ENCODE measurements around the gene ADAMTS4.
A peak's percentile ranks its signal among the peaks of the same experiment; 100 is the strongest.

Gene ADAMTS4

DNA sequence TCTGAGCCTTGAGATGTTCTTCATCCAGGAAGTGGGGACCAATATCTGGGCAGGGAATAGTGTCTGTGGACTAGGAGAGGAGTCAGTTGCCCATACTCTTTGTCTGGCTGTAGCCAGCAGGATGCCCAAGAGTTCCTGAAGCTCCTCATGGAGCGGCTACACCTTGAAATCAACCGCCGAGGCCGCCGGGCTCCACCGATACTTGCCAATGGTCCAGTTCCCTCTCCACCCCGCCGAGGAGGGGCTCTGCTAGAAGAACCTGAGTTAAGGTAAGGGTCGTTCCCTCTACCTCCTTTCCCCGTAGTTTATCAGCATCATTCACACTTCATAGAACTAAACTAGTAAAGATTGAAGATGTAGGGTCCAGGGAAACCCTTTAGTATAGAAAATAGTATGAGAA, 36.0 kb downstream of the ADAMTS4 start:
- H3K4me3 ChIP-seq (ENCODE audit: low read depth, low read length) = no peak overlapping the region
- DNase-seq (ENCODE audit: low read depth, low spot score) = no peak
- in situ Hi-C loops (cut with HindIII; ENCODE audit: low sequenced_read_pairs) = no loop called here
- no peak for TF ChIP-seq CTCF (IDR thresholded peaks at IDR 0.05; ENCODE audit: low read depth, low read length)

DNA sequence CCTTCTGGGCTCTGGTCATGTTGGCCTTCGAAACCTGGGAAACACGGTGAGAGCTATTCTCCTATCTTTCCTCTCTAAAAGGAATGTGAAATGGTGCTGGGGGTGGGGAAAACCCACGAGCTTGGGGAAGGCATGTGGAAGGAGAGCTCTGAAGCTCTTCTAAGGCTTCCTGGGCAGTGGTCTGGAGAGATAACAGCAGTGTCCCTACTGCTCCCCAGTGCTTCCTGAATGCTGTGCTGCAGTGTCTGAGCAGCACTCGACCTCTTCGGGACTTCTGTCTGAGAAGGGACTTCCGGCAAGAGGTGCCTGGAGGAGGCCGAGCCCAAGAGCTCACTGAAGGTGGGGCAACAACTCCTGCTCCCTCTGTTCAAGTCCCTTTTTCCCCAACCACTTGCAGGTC, 36.8 kb downstream of the ADAMTS4 start:
- DNase-seq (ENCODE audit: low read depth, low spot score) = no peak
- no peak for TF ChIP-seq CTCF (IDR thresholded peaks at IDR 0.05; ENCODE audit: low read depth, low read length)
- in situ Hi-C loops (cut with HindIII; ENCODE audit: low sequenced_read_pairs) = no loop called here
- no peak overlapping the region for H3K4me3 ChIP-seq (ENCODE audit: low read depth, low read length)

- no peak for DNase-seq (ENCODE audit: low read depth, low spot score)
- no peak for TF ChIP-seq CTCF (IDR thresholded peaks at IDR 0.05; ENCODE audit: low read depth, low read length)
- in situ Hi-C loops (cut with HindIII; ENCODE audit: low sequenced_read_pairs) = no loop called here
- H3K4me3 ChIP-seq (ENCODE audit: low read depth, low read length) = no peak overlapping the region
Measured at GRCh38 chr1:161161652-161162051, 37.2 kb downstream of the ADAMTS4 start.

- in situ Hi-C loops (cut with HindIII; ENCODE audit: low sequenced_read_pairs) = no loop called here
- no peak for TF ChIP-seq CTCF (IDR thresholded peaks at IDR 0.05; ENCODE audit: low read depth, low read length)
- H3K4me3 ChIP-seq (ENCODE audit: low read depth, low read length) = no peak overlapping the region
- no peak for DNase-seq (ENCODE audit: low read depth, low spot score)
Measured at GRCh38 chr1:161160671-161161145, 38.1 kb downstream of the ADAMTS4 start.

- H3K4me3 ChIP-seq (ENCODE audit: low read depth, low read length) = peak overlapping the region; percentile 96
- no peak for DNase-seq (ENCODE audit: low read depth, low spot score)
- no peak for TF ChIP-seq CTCF (IDR thresholded peaks at IDR 0.05; ENCODE audit: low read depth, low read length)
- in situ Hi-C loops (cut with HindIII; ENCODE audit: low sequenced_read_pairs) = no loop called here
Measured at GRCh38 chr1:161159913-161160243, 39.0 kb downstream of the ADAMTS4 start.

DNA sequence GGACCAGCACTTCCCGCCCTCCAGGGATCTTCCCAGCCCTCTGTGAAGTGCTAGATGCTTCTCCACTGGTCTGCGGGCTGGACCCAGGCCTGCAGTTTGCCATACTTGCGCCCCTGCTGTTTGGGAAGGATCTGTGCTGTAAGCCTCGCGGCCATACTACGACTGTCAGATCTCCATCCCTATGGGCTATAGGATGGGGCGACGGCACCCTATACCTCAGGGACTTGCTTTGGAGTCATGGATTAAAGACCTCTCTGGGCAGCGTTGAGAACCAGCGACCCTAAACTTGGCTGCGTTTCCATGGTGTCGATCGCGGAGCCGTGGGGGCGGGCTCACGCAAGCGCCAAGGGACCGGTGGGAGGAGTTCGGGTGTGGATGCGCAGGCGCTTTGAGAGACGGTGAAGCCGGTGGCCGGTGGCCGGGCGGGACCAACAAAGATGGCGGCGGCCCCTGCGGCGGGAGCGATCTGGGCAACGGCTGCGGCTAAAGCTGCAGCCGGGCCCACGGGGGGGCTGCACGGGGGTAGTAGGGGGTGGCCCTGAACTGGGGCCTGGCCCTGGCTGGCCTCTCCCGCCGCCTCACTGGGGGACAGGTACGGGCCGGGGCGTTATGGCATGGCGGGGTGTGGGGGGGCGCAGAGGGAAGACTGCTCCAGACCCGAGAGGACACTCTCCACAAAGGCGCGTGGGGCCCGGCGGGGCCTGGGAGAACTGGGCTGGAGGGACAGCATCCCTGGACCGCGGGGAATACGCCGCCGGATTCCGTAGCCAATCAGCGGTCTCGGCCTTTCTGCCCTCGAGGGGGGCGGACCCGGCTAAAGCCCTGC, 39.6 kb downstream of the ADAMTS4 start, which contains the start of gene USP21:
Gene USP21, plus strand, starts transcription at position 414 of the 826 bp plus-strand sequence. CDS start 1,141 bp downstream, outside the sequence.
- in situ Hi-C loops (cut with HindIII; ENCODE audit: low sequenced_read_pairs) = no loop called here
- peak; percentile 43 for TF ChIP-seq CTCF (IDR thresholded peaks at IDR 0.05; ENCODE audit: low read depth, low read length)
- peak; percentile 89 for DNase-seq (ENCODE audit: low read depth, low spot score)
- peak within 1 kb of the TSS; percentile 96 for H3K4me3 ChIP-seq (ENCODE audit: low read depth, low read length)
